CD4-positive, alpha-beta T cell treated with Interleukin-1 beta for 1 hour (primary cell): Measurements from ENCODE around the gene DENND1A.

Experiments used
- DNase-seq, 2 donors: peaks; one replicate each; pipeline ENCODE4 v3.0.0-alpha.2; 2020 to 2022

The DENND1A gene

GRCh38 chr9:123606141-123606540 lies 323.8 kb downstream of the DENND1A start:
- DNase-seq, result no peak

GRCh38 chr9:123605286-123605685 lies 324.6 kb downstream of the DENND1A start:
- DNase-seq, result no peak

- DNase-seq, result no peak
Measured at GRCh38 chr9:123604861-123605260, 325.1 kb downstream of the DENND1A start.

DNA sequence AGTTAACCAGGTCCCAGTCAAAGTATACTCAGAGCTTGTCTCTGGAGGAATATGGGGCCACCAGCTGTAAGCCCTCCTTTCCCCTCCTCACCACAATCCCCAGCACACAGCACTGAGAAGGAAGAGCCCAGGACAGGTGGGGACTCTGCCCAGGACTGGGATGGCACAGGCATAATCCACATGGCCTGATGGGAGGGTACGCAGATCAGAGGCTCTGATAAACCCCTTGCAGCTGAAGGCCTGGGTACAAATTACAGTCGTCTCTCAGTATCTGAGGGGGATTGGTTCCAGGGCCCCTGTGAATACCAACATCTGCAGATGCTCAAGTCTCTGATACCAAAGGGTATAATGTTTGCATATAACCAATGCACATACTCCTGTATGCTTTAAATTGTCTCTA lies 328.1 kb downstream of the DENND1A start:
- DNase-seq, result no peak

DNA sequence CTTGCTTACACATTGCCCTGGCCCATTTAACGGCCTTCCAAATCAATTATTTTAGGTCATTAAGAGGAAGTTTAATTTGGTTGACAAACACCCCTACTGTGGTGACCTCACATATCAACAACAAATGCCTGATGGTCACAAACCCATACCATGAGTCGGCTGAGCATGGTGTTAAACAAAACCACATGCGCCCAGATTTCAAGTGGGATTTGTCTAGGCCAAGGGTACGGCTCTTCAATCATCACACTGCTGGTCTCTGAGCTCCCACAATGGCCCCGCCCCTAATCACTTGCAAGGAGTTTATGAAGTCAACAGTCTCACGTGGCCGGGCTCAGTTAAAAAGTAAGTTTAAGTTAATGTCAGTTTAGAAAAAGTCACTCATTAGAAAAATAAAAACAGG lies 330.1 kb downstream of the DENND1A start:
- DNase-seq, result no peak

DNA sequence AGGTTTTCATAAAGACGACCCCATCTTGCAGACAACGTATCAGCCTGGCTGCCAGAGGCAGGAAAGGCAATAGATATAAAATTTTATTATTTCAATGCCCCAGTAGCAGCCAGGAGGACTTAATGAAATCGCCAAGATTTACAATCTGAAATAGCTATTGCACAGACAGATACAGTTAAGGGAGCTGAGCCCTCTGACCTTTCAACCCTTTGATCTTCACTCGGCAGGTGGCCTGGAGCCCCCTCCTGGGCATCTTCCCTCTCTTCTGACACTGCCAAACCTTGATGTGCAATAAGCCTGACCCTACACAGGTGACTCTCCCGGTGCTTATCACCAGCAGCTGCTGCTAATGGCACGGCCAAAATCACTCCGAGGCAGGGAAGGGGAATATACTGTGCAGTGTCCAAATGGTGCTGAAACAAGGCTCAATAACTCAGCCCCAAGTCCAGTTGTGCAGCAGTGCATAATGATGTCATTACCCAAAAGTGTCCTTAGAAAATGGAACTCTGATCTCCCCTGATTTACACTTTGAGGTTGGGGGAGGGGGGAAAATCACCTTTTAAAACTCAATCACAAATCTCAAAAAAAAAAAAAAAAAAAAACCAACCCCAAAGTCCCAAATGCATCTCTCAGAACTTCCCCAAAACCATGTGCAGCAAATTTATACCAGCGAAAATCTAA lies 331.9 kb downstream of the DENND1A start:
- DNase-seq, result no peak

DNA sequence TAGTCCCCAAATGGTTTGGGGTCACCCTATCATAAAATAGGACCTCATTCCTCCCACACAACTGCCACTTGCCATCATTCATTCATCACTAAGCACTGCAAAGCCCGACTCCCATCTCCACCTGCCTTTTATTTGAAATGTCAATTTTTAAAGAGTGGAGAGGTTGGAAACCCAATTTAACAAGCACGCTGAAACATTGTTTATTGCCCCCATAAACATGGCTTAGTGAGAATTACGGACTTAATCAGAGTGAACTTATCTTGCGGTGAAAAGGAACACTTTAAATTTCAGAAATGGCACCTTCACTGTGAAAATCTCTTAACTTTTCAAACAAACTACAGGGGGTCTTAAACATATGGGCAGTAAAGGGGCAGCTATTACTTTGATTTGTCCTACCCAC lies 332.9 kb downstream of the DENND1A start:
- DNase-seq, result no peak

GRCh38 chr9:123591283-123591682 lies 338.6 kb downstream of the DENND1A start:
- DNase-seq, result no peak

DNA sequence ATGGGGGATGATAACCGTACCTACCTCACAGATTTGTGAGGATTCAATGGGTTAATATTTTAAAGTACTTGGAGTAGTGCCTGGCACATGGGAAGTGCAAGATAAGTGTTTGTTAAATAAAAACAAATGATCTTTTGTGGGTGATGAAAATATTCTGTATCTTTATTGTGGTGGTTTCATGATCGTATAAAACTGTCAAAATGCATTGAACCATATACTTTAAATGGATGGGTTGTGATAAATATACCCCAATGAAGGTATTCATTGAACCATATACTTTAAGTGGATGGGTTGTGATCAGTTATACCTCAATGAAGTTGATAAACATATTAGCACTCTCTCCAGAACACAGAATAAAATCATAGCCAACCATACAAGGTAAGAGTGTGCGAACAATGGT lies 339.4 kb downstream of the DENND1A start:
- DNase-seq, result no peak

DNA sequence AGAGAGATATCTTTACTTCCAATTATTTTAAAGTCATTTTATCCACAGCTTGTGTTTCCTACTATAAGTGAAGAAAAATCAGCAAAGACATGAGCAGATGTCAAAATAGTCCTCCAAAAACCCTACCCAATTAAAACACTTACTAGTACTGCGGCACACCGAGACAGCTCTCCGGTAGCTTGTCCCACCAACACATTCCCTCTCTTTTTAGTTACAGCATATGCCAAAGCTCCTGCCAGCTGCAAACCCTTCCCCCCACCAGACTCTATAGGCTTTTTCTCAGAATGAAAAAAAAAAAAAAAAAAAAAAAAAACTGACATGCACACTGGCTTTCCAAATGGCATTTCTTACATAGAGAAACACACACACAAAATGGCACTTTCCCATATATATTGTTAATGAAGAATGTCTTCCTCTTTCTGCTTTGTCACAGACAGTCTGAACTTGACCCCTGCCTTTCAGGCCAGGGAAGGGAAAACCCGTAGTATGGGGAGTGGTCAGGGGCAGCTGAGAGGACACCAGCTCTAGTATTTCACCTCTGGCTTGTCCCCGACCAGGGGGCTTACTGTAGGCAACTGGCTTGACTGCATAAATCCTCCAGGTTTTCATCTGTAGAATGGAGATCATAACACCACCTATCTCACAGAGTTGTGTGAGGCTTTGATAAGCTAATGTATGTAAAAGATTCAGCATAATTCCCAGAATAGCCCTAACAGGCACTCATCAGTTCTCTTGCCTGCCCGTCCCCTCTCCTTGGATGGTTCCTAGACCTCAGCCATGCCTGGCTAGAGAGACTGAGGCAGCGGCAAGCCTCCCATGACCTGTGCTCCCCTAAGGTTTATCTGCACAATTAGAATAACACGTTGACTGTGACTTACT lies 340.3 kb downstream of the DENND1A start:
- no peak for DNase-seq

- DNase-seq, result no peak
Measured at GRCh38 chr9:123586275-123586674, 343.7 kb downstream of the DENND1A start.

GRCh38 chr9:123584202-123585176 lies 345.4 kb downstream of the DENND1A start:
- no peak for DNase-seq

DNA sequence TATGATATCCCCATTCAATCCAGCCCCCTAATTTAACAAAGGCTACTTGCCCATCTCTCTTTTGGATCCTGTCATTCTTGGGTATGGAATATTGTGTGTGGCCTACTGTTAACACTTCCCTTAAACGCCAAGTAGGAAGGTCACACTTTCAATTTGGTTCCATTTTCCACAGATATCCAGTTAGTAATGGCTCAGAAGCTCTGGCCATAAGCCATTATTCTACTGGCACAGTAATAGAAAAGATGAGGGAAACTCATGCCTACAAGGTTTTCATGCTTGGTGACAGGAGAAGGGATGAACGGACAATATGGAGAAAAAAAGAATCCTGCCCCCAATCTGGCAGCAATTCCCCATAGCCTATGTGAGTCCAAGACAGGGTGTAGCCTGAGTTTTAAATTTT lies 346.3 kb downstream of the DENND1A start:
- no peak for DNase-seq

DNA sequence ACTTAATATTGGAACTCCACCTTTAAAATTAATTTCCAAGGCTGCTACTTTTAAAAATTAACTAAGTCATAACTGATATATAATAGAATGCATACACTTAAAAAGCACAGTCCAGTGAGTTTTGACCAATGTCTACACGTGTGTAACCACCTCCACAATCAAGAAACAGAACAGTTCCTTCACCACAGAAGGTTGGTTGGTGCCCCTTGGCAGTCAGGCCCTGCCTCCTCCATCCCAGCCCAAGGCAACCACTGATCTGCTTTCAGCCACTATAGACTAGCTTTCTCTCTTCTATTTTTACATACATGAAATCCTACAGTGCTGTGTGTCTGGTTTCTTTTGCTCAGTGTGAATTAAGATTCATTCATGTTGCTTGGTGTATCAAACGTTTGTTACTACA lies 358.7 kb downstream of the DENND1A start:
- no peak for DNase-seq

DNA sequence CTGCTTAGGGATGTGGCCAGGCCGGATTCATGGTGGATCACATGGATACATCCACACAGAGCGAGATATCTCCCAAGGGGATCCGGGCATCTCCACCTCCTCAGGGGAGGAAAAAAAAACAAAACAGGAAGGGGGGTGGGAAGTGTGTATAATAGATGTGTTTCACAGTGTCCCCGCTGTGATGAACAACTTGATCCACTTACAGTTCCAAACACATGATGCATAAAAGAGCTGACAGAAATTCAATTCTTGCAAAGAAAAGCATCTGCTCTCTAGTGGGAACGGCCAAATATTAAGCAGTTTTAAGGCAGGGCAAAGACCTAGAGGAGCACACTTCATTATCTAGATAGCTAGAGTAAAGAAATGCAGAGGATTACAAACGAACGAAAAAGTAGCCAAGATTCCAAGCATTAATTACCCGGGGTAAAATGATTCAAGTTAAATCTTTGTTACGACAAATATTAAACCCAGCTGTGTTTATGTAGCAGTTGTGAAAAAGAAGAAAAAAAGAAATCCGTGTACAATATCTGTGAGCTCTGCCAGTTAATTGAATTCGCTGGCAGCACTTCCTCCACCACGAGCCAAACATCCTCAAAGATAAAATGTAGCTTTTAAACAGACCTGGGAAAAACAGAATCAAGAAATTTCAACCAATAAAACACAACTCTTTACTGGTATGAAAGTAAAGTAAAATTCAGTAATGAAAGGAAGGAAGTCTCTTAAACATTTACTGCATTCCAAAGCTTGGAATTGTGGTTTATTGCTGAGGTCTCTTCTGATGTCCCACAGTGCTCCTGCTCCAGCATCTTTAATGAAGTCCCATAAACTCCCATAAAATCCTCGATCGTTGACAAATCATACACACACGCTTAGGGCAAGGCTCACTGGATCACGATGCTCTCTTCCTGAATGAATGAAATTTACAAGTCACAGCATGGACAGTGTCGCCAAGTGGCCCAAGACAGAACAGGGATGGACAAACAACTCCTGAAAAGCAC lies 360.9 kb downstream of the DENND1A start:
- no peak for DNase-seq

- DNase-seq, result no peak
Measured at GRCh38 chr9:123567013-123567412, 362.9 kb downstream of the DENND1A start.

DNA sequence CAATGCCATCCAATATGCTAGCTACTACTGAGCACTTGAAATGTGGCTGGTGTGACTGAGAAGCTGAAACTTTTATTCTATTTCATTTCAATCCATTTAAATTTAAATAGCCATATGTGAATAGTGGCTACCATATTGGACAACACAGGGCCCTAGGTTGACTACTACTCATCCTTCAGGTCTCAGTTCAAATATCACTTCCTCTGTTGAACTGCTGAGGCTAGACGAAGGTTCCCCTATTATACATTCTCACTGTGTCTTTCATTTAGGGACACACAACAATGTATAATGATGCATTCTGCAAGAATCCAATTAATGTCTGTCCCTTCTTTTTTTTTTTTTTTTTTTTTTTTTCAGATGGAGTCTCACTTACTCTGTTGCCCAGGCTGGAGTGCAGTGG lies 365.3 kb downstream of the DENND1A start:
- no peak for DNase-seq

DNA sequence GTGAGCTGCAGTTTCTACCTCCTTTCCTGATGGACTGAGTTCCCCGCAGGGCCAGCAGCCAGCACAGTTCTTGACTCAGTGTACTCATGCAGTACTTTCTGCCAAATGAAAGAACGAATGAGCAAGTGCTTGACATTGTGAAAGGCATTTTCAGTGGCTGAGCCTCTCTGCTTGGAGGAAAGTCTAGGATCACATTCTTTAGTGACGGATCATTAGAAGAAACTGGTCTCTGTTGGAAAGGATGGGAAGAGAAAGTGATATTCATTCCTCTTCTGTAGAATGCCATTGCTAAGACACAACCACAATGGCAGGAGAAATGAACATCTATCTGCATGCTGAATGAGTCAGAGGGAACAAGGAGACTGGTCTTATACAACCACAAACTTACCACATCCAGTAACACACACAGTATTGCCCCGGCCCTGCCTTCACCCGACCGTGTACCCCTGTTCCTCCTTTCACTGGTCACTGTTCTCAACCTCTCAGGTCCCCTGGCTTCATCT lies 367.0 kb downstream of the DENND1A start:
- DNase-seq, result no peak

DNA sequence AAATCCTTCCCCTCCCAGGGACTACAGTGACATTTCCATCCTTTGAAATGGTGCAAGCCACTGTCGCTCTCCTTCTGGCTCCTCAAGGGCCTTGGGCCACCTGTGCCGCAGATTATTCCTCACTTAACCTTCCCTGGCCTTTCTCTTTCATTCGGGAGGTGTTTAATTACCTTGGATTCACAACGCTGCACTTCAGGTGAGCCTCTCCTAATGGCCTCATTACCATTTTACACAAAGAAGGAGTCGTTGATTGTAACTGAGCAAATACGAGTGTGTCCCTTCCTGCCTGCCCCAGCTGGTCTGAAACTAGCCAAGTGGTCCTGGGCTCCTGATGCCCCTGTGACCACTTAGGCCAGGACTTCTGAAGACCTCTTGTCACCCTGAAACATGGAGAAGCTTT lies 368.9 kb downstream of the DENND1A start:
- DNase-seq, result no peak

- no peak for DNase-seq
Measured at GRCh38 chr9:123556464-123557435, 373.2 kb downstream of the DENND1A start.
